Measurements from ENCODE around the gene STK24. TPM values are rescaled to one million over a fixed set of nuclear protein-coding genes. Genes with fewer than 3 reads are reported as not detected.

Gene STK24
- total RNA-seq, 4 donors from 2014 or later = 29.7 to 73.5 (median 62.6) TPM

GRCh38 chr13:98451676-98452470 lies 125.0 kb downstream of the STK24 start:
- intact Hi-C loops (cut with DNase I; ENCODE audit: low total_unique reads) = no loop called here
- H3K27ac ChIP-seq = peak overlapping the region; percentile 79 to 80
- no peak overlapping the region for H3K4me3 ChIP-seq
- DNase-seq = peak; percentile 69 to 71
- H3K36me3 ChIP-seq = no peaks in the 10 kb centered on the region
- TF ChIP-seq POLR2A (IDR thresholded peaks at IDR 0.05) = no peak
- no peak for TF ChIP-seq CTCF (IDR thresholded peaks at IDR 0.05)
- no peaks in the 10 kb centered on the region for H3K27me3 ChIP-seq
- no peaks in the 10 kb centered on the region for H3K9me3 ChIP-seq
- peaks cover 14 to 18% of the 10 kb centered on the region in 2 donors for H3K4me1 ChIP-seq

- Histone ChIP-seq H3K27me3 (no peaks in the 10 kb centered on the region), H3K4me1 (peaks cover 14 to 18% of the 10 kb centered on the region in 2 donors), H3K27ac (peak overlapping the region; percentile 79 to 80), H3K9me3 (no peaks in the 10 kb centered on the region), H3K4me3 (no peak overlapping the region), H3K36me3 (no peaks in the 10 kb centered on the region)
- DNase-seq = no peak
- intact Hi-C loops (cut with DNase I; ENCODE audit: low total_unique reads) = no loop called here
- TF ChIP-seq POLR2A (IDR thresholded peaks at IDR 0.05) (no peak), CTCF (IDR thresholded peaks at IDR 0.05) (no peak)
These were observed 126.3 kb downstream of the STK24 start for GRCh38 chr13:98450539-98451111.

- Histone ChIP-seq H3K4me3 (no peak overlapping the region), H3K27me3 (no peaks in the 10 kb centered on the region), H3K4me1 (peaks cover 14 to 16% of the 10 kb centered on the region in 2 donors), H3K27ac (peak overlapping the region; percentile 79 to 80), H3K36me3 (no peaks in the 10 kb centered on the region), H3K9me3 (no peaks in the 10 kb centered on the region)
- DNase-seq = no peak
- no peak for TF ChIP-seq CTCF (IDR thresholded peaks at IDR 0.05)
- TF ChIP-seq POLR2A (IDR thresholded peaks at IDR 0.05) = no peak
- intact Hi-C loops (cut with DNase I; ENCODE audit: low total_unique reads) = no loop called here
These were observed 126.9 kb downstream of the STK24 start for GRCh38 chr13:98450026-98450425.

- Histone ChIP-seq H3K9me3 (no peaks in the 10 kb centered on the region), H3K27me3 (no peaks in the 10 kb centered on the region), H3K36me3 (no peaks in the 10 kb centered on the region), H3K27ac (peak overlapping the region; percentile 79 to 80), H3K4me1 (peaks cover 10 to 14% of the 10 kb centered on the region in 2 donors), H3K4me3 (no peak overlapping the region)
- DNase-seq = no peak
- intact Hi-C loops (cut with DNase I; ENCODE audit: low total_unique reads) = loop anchor here (5.0 kb wide), 1 partner anchor 123 kb away; no protein-coding TSS in a partner anchor
- TF ChIP-seq POLR2A (IDR thresholded peaks at IDR 0.05) (no peak), CTCF (IDR thresholded peaks at IDR 0.05) (no peak)
These were observed 127.6 kb downstream of the STK24 start for GRCh38 chr13:98449273-98449672.

GRCh38 chr13:98448642-98448928 lies 128.3 kb downstream of the STK24 start:
- intact Hi-C loops (cut with DNase I; ENCODE audit: low total_unique reads) = loop anchor here (5.0 kb wide), 1 partner anchor 124 kb away; no protein-coding TSS in a partner anchor
- no peak overlapping the region for H3K4me3 ChIP-seq
- no peaks in the 10 kb centered on the region for H3K36me3 ChIP-seq
- H3K27me3 ChIP-seq = no peaks in the 10 kb centered on the region
- DNase-seq = no peak
- peaks cover 10 to 14% of the 10 kb centered on the region in 2 donors for H3K4me1 ChIP-seq
- no peaks in the 10 kb centered on the region for H3K9me3 ChIP-seq
- no peak overlapping the region for H3K27ac ChIP-seq
- no peak for TF ChIP-seq CTCF (IDR thresholded peaks at IDR 0.05)
- no peak for TF ChIP-seq POLR2A (IDR thresholded peaks at IDR 0.05)
